GM23338 (cell line): ENCODE measurements around the gene HOXA9. TPM values are rescaled to one million over a fixed set of nuclear protein-coding genes. Genes with fewer than 3 reads are reported as not detected.

ENCODE experiments used
- ATAC-seq: fragments of 200-7000 bp; cut with Tn5 transposase; 3 replicates; pipeline ENCODE4 v1.9.1; 2020
- DNase-seq: peaks from one replicate; pipeline ENCODE4 v3.0.0-alpha.2; 2015; ENCODE audit warnings: low spot score
- H2AFZ ChIP-seq: fragments of 200-600 bp; sonication (generic); 2 replicates; pipeline ENCODE4 v1.8.0; 2016; ENCODE audit warnings: antibody characterized with exemption, mild to moderate bottlenecking, moderate library complexity
- H3F3A ChIP-seq: fragments of 200-600 bp; sonication (generic); replicated peaks from 2 replicates; pipeline ENCODE4 v1.8.0; 2017; ENCODE audit warnings: antibody characterized with exemption, mixed run types, low read depth
- H3K27ac ChIP-seq: fragments of 200-600 bp; sonication (generic); 2 replicates; pipeline ENCODE4 v1.6.1; 2016; ENCODE audit warnings: low read depth
- H3K27me3 ChIP-seq: fragments of 200-600 bp; sonication (generic); 2 replicates; pipeline ENCODE4 v1.8.0; 2016; ENCODE audit warnings: mild to moderate bottlenecking, mixed run types, moderate library complexity; ENCODE audit not compliant: insufficient read depth
- H3K36me3 ChIP-seq: fragments of 200-600 bp; sonication (generic); 2 replicates; pipeline ENCODE4 v1.8.0; 2016; ENCODE audit warnings: mild to moderate bottlenecking; ENCODE audit not compliant: insufficient read depth
- H3K4me1 ChIP-seq: fragments of 200-600 bp; sonication (generic); 2 replicates; pipeline ENCODE4 v1.8.0; 2016; ENCODE audit warnings: mild to moderate bottlenecking, moderate library complexity; ENCODE audit not compliant: insufficient read depth
- H3K4me2 ChIP-seq: fragments of 200-600 bp; sonication (generic); 2 replicates; pipeline ENCODE4 v1.7.1; 2017; ENCODE audit warnings: mixed run types
- H3K4me3 ChIP-seq: fragments of 200-600 bp; sonication (generic); 2 replicates; pipeline ENCODE4 v1.6.1; 2016; ENCODE audit warnings: mixed run types
- H3K79me2 ChIP-seq: fragments of 200-600 bp; sonication (generic); replicated peaks from 2 replicates; pipeline ENCODE4 v1.8.0; 2017; ENCODE audit warnings: mild to moderate bottlenecking; ENCODE audit not compliant: insufficient read depth
- H3K9me2 ChIP-seq: fragments of 200-600 bp; sonication (generic); 2 replicates; pipeline ENCODE4 v1.8.0; 2017; ENCODE audit not compliant: insufficient read depth
- H4K20me1 ChIP-seq: fragments of 200-600 bp; sonication (generic); replicated peaks from 2 replicates; pipeline ENCODE4 v1.8.0; 2017; ENCODE audit warnings: mild to moderate bottlenecking; ENCODE audit not compliant: insufficient read depth
- H3K27ac Mint-ChIP-seq: 2 replicates; pipeline ENCODE4 v1.8.0; 2020; ENCODE audit warnings: inconsistent platforms, mild to moderate bottlenecking, moderate library complexity, mixed read lengths
- H3K27me3 Mint-ChIP-seq: 3 replicates; pipeline ENCODE4 v1.8.0; 2022; ENCODE audit warnings: low read depth, mild to moderate bottlenecking, moderate library complexity, mixed read lengths, inconsistent platforms; ENCODE audit not compliant: insufficient read depth, poor library complexity
- H3K36me3 Mint-ChIP-seq: 3 replicates; pipeline ENCODE4 v1.8.0; 2021; ENCODE audit warnings: low read depth, mild to moderate bottlenecking, inconsistent platforms, moderate library complexity, mixed read lengths
- H3K4me1 Mint-ChIP-seq: 3 replicates; pipeline ENCODE4 v1.8.0; 2020; ENCODE audit warnings: mild to moderate bottlenecking, inconsistent platforms, mixed read lengths
- H3K4me3 Mint-ChIP-seq: 3 replicates; pipeline ENCODE4 v1.8.0; 2021; ENCODE audit warnings: moderate library complexity, mild to moderate bottlenecking, inconsistent platforms, mixed read lengths
- H3K9me3 Mint-ChIP-seq: 3 replicates; pipeline ENCODE4 v1.8.0; 2020; ENCODE audit warnings: moderate library complexity, mild to moderate bottlenecking, inconsistent platforms, mixed read lengths
- CREB1 ChIP-seq: fragments of 250-450 bp; sonication (Bioruptor Pico); IDR thresholded peaks from 2 replicates; pipeline ENCODE4 v1.5.0; 2020; ENCODE audit warnings: low read depth, mild to moderate bottlenecking, moderate library complexity
- EZH2 ChIP-seq: fragments of 200-600 bp; sonication (generic); IDR thresholded peaks from one replicate; pipeline ENCODE4 v1.8.0; 2017; ENCODE audit warnings: antibody characterized with exemption, mild to moderate bottlenecking, low read depth; ENCODE audit not compliant: unreplicated experiment
- EZH2phosphoT487 ChIP-seq: fragments of 200-600 bp; sonication (generic); IDR thresholded peaks from one replicate; pipeline ENCODE4 v1.8.1; 2018; ENCODE audit warnings: antibody characterized with exemption; ENCODE audit not compliant: unreplicated experiment
- polyA plus RNA-seq: library from polyadenylated mRNA; unstranded; fragments of >200 nt; fragmentation: Nextera tagmentation; extraction: Ambion mirVana; gene quantifications from 2 replicates; pipeline ENCODE4 v1.2.1, GENCODE V29; 2016
- total RNA-seq: library from RNA; depleted of rRNA; stranded (reverse); fragments of >200 nt; shearing (Covaris generic); gene quantifications from 2 replicates; pipeline ENCODE4 v1.2.3, GENCODE V29; 2014
- TF ChIP-seq, protein P1 (sequence below): fragments of 250-450 bp; sonication (Bioruptor Pico); IDR thresholded peaks from 2 replicates; pipeline ENCODE4 v1.5.0; 2020; ENCODE audit warnings: mild to moderate bottlenecking, moderate library complexity

The HOXA9 gene
- total and polyA plus RNA-seq, 2 experiments from 2014 or later, result not detected

GRCh38 chr7:27128776-27129728, 36.3 kb downstream of the HOXA9 start:
- H3K27me3 Mint-ChIP-seq, result peaks cover 96% of the 10 kb centered on the region
- H3F3A ChIP-seq, result peaks cover 51% of the 10 kb centered on the region
- H3K4me2 ChIP-seq, result no peak overlapping the region
- peaks cover 65% of the 10 kb centered on the region for H4K20me1 ChIP-seq
- no peak overlapping the region for H3K4me3 ChIP-seq
- no peaks in the 10 kb centered on the region for H3K36me3 Mint-ChIP-seq
- ATAC-seq (no peak; the same call in 2 of the 3 replicates), DNase-seq (no peak)
- H3K4me1 ChIP-seq, result peaks cover 15% of the 10 kb centered on the region; the same call in 1 of the 2 replicates
- no peaks in the 10 kb centered on the region; the same call in 2 of the 3 replicates for H3K9me3 Mint-ChIP-seq
- H3K4me1 Mint-ChIP-seq, result peaks cover 6% of the 10 kb centered on the region
- H3K4me3 Mint-ChIP-seq, result peak overlapping the region; percentile 25; the same call in 1 of the 3 replicates
- TF ChIP-seq, protein P1, sequence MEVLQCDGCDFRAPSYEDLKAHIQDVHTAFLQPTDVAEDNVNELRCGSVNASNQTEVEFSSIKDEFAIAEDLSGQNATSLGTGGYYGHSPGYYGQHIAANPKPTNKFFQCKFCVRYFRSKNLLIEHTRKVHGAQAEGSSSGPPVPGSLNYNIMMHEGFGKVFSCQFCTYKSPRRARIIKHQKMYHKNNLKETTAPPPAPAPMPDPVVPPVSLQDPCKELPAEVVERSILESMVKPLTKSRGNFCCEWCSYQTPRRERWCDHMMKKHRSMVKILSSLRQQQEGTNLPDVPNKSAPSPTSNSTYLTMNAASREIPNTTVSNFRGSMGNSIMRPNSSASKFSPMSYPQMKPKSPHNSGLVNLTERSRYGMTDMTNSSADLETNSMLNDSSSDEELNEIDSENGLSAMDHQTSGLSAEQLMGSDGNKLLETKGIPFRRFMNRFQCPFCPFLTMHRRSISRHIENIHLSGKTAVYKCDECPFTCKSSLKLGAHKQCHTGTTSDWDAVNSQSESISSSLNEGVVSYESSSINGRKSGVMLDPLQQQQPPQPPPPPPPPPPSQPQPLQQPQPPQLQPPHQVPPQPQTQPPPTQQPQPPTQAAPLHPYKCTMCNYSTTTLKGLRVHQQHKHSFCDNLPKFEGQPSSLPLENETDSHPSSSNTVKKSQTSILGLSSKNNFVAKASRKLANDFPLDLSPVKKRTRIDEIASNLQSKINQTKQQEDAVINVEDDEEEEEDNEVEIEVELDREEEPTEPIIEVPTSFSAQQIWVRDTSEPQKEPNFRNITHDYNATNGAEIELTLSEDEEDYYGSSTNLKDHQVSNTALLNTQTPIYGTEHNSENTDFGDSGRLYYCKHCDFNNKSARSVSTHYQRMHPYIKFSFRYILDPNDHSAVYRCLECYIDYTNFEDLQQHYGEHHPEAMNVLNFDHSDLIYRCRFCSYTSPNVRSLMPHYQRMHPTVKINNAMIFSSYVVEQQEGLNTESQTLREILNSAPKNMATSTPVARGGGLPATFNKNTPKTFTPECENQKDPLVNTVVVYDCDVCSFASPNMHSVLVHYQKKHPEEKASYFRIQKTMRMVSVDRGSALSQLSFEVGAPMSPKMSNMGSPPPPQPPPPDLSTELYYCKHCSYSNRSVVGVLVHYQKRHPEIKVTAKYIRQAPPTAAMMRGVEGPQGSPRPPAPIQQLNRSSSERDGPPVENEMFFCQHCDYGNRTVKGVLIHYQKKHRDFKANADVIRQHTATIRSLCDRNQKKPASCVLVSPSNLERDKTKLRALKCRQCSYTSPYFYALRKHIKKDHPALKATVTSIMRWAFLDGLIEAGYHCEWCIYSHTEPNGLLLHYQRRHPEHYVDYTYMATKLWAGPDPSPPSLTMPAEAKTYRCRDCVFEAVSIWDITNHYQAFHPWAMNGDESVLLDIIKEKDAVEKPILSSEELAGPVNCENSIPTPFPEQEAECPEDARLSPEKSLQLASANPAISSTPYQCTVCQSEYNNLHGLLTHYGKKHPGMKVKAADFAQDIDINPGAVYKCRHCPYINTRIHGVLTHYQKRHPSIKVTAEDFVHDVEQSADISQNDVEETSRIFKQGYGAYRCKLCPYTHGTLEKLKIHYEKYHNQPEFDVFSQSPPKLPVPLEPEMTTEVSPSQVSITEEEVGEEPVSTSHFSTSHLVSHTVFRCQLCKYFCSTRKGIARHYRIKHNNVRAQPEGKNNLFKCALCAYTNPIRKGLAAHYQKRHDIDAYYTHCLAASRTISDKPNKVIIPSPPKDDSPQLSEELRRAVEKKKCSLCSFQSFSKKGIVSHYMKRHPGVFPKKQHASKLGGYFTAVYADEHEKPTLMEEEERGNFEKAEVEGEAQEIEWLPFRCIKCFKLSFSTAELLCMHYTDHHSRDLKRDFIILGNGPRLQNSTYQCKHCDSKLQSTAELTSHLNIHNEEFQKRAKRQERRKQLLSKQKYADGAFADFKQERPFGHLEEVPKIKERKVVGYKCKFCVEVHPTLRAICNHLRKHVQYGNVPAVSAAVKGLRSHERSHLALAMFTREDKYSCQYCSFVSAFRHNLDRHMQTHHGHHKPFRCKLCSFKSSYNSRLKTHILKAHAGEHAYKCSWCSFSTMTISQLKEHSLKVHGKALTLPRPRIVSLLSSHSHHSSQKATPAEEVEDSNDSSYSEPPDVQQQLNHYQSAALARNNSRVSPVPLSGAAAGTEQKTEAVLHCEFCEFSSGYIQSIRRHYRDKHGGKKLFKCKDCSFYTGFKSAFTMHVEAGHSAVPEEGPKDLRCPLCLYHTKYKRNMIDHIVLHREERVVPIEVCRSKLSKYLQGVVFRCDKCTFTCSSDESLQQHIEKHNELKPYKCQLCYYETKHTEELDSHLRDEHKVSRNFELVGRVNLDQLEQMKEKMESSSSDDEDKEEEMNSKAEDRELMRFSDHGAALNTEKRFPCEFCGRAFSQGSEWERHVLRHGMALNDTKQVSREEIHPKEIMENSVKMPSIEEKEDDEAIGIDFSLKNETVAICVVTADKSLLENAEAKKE, result no peak
- peak; percentile 98 for TF ChIP-seq EZH2
- TF ChIP-seq EZH2phosphoT487, result peak; percentile 68
- no peak for TF ChIP-seq CREB1 (CRISPR knock-in tag)
- no peaks in the 10 kb centered on the region for H3K79me2 ChIP-seq
- peaks cover 100% of the 10 kb centered on the region for H3K27me3 ChIP-seq
- H3K9me2 ChIP-seq, result no peaks in the 10 kb centered on the region
- no peak overlapping the region for H3K27ac Mint-ChIP-seq
- no peak overlapping the region for H2AFZ ChIP-seq
- H3K36me3 ChIP-seq, result no peaks in the 10 kb centered on the region
- no peak overlapping the region for H3K27ac ChIP-seq
